ENCODE results near the gene ADAMTS2.

Gene ADAMTS2

DNA sequence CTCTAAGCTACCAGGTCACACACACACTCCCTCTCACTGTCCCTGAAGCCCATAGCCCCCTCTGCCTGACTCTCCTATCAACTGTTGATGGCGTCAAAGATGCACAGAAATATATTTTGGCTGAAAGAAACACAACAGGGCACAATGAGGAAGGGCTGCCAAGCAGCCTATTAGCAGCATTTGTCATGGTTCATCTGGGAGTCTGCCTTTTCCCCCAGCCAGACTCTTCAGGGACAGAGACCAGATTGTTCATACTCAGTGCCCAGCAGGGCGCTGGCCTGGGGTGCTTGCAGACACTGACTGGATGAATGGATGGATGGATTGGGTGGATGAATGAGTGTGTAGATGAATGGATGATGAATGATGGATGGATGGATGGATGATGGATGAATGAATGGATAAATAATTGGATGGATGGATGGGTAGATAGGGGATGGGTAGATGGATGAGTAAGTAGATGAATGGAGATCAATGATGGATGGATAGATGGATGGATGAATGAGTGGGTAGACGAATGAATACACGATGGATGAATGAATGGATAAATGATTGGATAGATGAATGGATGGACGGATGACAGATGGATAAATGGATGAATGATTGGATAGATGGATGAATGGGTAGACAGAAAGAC, 90.5 kb downstream of the ADAMTS2 start:
- no peak for DNase-seq (ENCODE audit: low read depth, low spot score)

DNA sequence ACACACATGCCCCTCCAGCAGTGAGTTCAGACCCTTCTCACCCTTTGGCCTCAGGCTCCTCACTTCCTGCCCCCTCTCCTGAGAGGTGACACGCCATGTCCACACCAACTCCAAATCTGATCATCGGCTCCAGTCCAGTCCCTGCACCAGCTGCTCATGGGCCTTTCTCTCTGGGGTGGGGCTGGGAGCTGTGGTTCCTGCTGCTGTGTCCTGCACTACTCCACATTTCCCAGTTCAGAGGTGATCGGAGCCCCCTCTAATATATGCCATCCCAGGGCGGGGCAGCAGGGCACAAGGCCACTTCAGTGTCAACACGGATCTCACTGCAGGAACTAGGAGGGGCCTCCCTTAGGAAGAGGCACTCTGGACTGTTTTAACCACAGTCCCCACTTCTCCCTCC, 91.5 kb downstream of the ADAMTS2 start:
- DNase-seq (ENCODE audit: low read depth, low spot score): no peak

DNA sequence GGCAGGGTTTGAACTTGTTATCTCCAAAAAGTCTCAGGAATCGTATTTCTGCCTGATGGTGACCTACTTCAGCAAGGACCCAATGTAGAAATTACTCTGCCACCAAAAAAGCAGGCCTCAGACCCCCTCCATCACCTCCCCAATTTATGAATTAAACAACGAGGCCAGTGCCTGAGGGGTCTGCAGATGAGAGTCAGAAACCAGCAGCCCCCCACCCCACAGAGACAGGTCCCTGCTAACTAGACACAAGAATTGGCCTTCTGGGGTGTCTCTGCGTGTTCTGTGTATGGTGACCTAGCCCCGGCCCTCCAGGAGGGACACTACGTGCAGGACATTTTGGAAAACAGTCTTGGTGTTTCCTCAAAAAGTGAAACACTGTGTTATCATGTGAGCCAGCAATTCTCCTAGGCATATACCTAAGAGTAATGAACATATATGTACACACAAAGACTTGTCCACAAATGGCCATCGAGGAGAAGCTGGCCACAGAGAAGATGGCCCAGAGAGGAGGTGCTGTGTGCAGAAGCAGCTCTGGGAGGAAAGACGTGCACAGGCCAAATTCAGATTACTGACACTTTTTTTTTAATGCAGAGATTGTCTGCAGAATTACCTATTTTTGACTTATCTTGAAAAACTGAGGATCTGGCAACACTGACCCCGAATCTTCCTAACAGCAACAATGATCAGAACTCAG, 93.8 kb downstream of the ADAMTS2 start:
- no peak for DNase-seq (ENCODE audit: low read depth, low spot score)

DNA sequence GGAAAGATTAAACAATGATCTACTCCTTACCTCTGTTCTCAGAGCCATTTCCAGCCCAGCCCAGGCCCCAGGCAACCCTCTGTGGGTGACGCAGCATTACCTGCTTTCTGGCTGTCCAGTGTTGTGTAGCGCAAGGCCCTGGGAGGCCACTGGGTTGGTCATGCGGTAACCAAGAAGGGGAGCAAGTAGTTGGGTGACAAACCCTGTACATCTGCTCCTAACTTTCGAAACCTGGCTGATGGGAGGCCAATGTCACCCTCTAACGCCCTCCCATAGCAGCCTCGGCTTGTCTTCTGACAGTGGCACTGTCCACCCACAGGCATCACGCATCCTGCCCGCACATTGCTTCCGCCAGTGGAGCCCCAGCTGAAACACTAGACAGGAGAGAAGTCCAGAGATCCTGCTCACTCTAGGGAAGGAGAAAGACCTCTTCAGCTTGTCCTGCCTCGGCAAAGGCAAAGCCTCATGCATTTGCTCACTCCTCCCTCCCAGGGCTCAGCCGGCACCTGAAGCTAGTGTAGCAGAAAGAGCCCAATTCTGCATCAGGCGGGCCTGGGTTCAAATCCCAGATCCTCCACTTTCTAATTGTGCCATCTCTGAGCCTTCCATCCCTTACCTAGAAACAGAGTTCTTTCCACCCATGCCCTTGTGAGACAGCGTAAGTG, 94.6 kb downstream of the ADAMTS2 start:
- DNase-seq (ENCODE audit: low read depth, low spot score): no peak

DNA sequence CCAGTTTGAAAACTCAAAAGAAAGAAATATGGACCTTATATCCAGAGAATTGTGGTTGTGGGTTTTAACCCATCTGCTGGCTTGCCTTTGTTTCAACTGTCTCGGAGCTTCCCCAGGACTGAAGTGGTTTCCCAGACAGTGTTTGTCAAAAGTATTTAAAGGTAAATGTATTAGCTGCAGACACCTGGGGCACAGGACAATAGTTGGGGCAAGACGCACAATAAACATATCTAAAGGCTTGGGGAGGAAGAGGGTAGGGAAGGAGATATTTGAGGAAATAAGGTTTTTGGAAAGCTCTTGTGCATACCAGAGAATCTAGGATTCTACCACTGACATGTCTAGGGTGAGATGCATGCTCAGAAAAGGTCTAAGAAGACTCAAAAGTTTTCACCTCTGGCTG, 99.0 kb downstream of the ADAMTS2 start:
- DNase-seq (ENCODE audit: low read depth, low spot score): no peak

DNA sequence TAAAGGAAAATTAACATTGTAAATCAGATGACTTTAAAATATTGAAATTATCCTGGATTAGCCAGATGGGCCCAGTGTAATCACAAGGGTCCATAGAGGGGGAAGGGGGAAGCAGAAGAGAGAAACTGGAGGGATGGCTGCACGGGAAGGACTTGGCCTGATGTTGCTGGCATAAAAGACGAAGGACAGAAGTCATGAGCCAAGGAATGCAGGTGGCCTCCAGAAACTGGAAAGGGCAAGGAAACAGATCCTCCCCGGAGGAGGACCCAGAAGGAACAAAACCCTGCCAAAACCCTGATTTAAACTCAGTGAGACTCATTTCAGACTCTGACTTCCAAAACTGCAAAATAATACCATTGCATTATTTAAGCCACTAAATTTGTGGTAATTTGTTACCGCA, 100.2 kb downstream of the ADAMTS2 start:
- no peak for DNase-seq (ENCODE audit: low read depth, low spot score)

DNA sequence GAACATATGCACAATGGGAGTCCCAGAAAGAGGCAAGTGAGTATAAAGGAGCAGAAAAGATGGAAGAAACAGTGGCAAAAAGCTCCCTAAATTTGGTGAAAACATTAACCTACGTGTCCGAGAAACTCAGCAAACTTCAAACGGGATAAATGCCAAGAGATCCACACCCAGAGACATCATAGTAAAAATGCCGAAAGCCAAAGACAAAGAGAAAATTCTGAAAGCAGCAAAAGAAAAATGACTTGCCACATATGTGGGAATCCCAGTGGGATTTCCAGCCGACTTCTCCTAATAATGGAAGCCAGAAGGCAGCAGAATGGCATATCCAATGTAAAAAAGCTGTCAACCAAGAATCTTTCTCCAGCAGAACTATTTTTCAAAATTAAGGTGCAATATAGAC, 101.2 kb downstream of the ADAMTS2 start:
- no peak for DNase-seq (ENCODE audit: low read depth, low spot score)

DNA sequence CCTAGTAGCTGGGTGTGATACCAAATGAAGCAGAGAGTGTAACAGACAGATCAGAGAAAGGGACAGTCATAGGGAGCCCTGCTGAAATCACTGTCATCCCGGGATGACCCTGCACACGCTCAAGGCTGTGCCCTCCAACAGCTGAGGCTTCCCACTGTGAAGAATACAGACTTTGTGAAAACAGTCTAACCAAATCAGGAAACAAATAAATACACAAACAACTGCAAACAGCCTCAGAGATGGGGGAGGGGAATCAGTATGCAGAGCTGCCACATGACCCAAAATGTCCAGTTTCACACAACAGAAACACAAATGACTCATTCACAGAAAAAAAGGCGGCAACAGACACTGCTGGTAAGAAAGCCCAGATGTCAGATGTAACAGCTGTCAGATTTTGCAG, 101.9 kb downstream of the ADAMTS2 start:
- no peak for DNase-seq (ENCODE audit: low read depth, low spot score)

DNA sequence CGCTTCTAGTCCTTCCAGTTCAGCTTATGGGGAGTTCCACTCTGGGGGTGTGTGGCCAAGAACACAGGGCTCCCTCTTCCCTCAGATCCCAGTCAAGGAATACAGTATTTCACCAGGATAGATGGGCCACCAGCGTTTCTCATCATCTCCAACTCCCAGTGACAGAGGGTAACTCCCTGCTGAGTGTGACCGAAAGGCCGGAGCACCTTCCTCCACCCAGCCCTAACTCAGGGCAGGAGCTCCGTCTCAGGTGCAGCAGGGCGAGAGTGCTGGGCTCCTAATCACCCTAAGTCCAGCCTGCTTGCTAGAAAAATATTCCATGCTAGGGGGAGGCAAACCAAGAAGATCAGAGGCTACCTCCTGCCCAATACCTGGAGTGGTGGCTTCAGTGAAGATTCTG, 102.6 kb downstream of the ADAMTS2 start:
- DNase-seq (ENCODE audit: low read depth, low spot score): no peak

DNA sequence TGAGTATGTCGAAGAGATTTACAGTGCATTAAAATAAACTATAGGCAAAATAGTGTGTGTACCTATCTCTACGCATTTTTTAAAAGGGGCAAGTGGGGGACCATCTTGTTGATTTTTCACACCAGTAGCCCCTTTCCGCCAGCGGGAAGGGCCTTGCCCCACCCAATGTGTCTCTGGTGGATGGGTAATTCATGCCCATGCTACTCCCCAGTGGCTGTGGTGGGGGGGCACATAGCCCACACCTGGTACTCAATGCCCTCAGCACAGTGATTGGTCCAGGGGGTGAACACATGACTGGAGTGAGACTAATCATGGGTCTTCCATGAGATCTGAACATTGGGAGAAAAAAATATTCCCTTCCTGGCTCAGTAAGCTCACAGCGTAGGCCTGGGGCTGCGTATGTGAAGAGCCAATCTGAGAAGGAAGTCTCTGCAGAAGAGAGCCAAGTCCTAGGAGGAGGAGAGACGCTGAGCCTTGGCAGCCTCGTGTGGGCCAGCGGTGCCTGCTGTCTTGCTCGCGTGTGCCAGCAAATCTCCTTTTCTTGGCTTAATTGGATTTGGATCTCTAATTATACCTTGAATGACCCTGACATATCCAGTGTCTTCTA, 103.4 kb downstream of the ADAMTS2 start:
- no peak for DNase-seq (ENCODE audit: low read depth, low spot score)

DNA sequence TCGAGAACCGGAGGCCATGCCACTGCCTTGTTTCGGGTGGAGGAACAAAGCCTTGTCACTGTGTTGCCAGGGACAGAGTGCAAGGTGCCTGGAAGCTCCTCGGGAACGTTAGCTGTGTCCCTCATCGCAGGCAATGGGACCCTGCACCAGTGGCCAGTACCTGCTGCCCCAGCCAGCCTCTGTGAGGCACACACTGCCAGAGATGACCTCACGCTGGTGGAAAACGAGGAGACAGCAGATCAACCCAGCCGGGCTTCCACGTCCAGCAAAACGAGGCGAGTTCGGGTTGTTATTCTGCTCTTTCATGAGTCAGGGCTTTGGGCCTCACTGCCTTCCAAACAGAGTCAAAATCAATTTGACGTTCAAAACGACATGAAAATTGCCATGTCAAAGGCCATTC, 104.1 kb downstream of the ADAMTS2 start:
- no peak for DNase-seq (ENCODE audit: low read depth, low spot score)

DNA sequence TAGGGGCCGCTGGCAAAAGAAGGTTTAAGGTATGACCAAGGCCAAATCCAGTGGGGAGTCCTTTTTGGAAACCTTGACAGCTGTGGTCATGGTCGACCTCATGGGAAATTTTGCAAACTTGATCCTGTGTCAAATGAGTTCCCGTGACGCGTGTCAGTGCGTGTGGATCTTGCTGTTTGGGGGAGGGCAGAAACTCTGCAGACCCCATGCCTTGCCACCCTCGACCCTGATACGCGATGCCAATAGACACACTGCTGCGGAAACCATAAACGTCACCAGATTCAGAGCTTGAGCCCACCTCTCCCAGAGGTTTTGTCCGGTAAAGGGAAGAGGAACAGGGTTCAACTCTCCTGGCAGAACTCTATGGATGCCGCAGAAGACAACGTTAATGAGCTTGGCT, 104.7 kb downstream of the ADAMTS2 start:
- DNase-seq (ENCODE audit: low read depth, low spot score): no peak

DNA sequence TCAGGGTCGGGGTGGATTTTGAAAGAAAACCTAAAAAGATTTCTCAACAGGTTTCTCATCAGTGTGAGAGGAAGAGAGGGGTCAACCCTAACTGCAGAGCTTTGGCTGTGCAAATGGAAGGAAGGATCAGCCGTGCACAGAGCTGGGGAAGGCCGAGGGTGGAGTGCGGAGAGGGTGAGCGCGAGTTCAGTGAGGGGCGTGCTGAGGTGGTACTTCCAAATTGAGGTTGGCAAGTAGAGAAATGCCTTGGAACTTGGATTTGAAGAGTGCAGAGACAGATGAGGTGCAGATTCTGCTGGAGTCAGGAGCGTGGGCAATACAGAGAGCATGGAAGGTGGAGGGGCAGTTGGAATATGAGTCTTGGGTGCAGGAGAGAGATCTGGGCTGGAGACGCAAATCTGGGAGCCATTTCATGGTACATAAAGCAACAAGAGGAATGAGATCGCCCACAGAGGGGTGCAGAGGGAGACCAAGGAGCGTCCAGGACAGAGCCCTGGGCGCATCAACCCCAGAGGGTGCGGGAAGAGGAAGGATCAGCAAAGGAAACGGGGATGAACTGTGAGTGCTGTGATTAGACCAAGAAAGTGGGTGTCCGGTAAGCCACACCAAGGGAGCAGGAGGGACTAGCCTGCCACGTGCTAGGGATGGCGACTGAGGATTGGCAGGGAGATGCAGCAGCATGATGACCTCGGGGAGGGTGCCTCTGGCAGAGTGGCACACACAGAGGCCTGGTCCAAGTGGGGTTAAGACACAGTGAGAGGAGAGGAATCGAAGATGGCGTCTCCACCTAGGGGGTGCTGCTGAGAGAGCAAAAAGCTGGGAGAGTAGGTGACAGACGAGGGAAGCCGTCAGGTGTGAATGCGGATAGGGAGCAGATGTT, 105.8 kb downstream of the ADAMTS2 start:
- no peak for DNase-seq (ENCODE audit: low read depth, low spot score)

DNA sequence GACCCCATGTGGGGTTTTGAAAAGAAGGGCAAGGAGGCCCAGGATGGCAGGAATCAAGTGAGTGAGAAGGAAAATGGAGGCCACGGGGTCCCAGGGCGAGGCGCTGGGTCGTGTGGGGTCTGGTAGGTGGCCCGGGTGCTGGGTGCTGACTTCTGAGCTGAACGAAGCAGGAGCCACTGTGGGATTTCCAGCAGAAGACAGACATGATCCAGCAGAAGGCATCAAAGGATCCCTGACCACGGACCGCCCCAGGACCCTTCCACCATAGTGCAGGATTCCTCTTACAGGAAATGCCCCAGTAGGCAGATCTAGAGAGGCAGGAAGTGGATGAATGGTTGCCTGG, 106.7 kb downstream of the ADAMTS2 start:
- no peak for DNase-seq (ENCODE audit: low read depth, low spot score)

DNA sequence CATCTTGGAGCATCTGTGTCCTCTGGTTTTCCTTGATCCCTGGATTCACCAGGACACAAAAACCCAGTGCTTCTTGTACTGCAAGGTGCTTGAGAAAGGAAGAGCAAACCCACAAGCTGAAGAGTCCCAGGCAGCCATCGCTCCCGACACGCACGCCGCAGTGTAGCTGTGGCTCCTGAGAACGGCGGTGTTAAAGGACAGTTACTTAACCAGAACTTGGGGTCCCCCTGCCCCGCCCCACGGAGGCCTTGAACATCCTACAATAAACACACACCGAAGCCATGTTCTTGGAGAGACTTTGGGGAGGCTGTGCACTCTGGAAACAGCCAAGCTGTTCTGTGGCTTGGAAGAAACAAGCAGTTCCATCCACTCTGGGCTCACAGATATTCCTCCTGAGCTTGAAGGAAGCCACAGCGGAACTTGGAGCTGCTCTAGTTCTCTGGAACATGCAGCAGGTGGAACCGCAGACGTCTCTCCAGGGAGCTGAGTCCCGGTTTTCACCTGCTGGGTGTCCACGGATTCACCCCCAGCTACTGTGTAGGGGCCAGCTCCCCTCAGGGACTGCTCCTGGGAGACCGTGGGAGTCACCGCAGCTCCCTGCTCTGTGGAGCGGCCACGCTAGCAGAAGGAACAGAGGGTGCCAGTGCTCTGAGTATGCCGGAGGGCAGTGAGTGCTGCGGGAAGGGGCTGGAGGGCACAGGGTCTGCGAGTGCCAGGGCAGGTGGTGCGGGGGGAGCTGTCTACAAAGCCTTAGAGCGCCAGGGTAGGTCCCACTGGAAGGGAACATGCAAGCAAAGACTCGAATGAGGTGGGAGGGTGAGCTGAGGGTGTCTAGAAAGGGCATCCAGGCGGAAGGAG, 107.3 kb downstream of the ADAMTS2 start:
- DNase-seq (ENCODE audit: low read depth, low spot score): no peak

DNA sequence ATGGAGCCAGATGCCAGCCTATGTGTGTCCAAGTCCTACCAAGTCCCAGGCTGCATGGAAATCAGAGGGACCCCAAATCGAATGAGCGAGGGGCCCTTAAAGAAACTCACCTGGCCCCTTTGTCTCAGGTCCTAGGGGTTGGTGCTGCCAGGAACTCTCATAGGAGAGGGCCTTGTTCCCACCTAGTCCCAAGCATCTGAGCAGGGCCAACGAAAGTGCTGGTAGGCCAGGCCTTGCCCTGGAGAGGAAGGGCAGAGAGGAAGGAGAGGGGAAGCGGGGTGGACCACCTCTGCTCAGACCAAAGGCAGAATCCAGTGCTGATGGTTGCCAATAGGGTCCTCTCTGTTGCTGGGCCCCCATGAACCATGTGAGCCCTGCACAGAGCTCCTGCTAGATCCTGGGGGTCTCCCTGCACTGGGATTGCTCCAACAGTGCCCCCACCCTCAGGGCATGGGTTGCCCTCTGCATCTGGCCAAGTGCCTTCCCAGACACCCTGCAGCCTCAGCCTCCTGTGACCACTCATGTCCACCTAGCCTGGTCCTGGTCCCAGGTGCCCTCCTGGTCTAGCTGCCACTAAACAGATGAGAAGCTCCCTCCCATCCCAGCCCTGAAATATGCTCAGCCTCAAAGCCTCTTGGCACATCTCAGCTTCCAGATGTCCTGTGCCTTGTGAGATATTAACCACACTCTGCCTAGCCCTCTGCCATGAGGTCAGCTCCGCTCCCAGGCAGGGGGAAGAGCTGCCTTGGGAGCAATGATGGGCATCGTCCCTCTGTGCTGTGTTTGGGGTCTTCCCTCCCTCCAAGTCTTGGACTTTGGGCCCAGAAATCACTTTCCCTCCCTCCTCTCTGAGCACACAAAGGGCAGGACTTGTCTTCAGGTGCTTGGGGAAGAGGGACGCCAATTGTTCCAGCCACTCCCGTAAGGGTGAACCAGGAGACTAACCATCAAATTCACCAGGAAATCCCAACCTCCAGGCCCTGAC, 109.6 kb downstream of the ADAMTS2 start:
- no peak for DNase-seq (ENCODE audit: low read depth, low spot score)

DNA sequence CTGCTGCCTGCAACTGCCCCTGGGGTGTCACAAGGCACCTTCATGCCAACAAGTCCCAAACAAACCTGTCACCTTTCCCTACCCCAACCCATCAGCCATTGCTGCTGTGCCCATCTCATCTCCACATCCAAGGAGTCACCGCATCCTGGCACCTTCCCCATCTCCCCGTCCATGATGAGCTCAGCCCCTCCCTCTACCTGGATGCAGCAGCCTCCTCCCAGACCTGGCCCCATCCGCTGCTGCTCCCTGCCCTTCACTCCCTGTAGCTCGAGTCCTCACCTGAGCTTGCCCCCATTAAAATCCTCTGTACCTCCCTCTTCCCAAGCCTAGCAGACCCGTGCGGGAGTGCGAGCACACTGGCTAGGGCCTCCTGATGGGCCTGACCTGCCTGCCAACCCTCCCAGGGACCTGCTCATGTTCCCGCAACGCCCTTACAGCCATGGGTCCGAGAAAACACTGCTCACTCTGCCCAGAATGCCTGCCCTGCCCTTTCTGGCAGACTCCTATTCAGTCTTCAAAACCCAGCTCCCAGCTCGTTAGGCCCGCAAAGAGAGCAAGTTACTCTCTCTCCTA, 110.6 kb downstream of the ADAMTS2 start:
- DNase-seq (ENCODE audit: low read depth, low spot score): no peak

DNA sequence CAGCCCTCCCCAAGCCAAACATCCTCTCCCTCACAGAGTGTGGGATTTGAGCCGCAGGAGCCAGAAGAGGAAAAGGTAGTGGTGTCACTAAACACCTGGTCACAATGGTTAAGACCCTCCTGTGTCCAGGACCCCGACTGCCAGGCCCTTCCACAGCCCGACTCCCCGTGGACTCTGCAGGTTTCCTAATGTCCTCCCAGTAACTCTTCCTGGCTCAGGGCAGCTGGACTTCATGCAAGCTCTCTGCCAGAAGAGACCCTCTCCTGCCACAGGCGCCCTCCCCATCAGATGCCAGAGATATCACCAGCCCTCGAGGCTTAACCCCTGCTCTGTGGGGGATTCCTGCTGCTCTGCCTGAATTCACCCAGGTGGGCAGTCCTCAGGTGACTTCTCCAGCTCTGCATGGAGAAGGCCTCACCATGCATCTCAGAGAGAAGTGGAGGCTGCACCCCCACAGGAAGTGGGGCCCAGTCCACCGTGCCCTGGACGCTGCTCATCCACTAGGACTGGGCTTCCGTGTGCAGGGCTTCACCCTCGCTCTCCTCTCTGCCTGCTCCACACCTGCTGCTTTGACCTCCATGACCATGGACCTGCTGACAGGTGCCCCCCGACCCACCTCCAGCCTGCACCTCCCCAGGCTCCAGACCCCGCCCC, 111.2 kb downstream of the ADAMTS2 start:
- no peak for DNase-seq (ENCODE audit: low read depth, low spot score)
